Liver (tissue), 9 donors: ENCODE measurements around the gene BTNL2. TPM values are rescaled to one million over a fixed set of nuclear protein-coding genes. Genes with fewer than 3 reads are reported as not detected.

ENCODE experiments used
- DNase-seq: peaks from one replicate; pipeline ENCODE4 v3.0.0-alpha.2; 2017; ENCODE audit warnings: low spot score
- H3K27ac ChIP-seq, 2 donors: one replicate each; pipeline ENCODE4 v1.7.0; 2013; ENCODE audit warnings: inconsistent platforms in 2 of 2, low read length in 2 of 2, control low read depth in 1 of 2, low read depth in 1 of 2, mild to moderate bottlenecking in 1 of 2
- H3K27me3 ChIP-seq, 4 donors: one replicate each; pipeline versions ENCODE4 v1.6.1 to v1.7.0; 2013; ENCODE audit warnings: low read length in 3 of 4, inconsistent platforms in 1 of 4, mild to moderate bottlenecking in 1 of 4, moderate library complexity in 1 of 4; ENCODE audit not compliant: control insufficient read depth in 4 of 4, insufficient read depth in 4 of 4
- H3K36me3 ChIP-seq, 4 donors: one replicate each; pipeline versions ENCODE4 v1.6.1 to v1.7.0; 2013; ENCODE audit warnings: low read length in 3 of 4, mild to moderate bottlenecking in 3 of 4, low read depth in 1 of 4, moderate library complexity in 1 of 4; ENCODE audit not compliant: control insufficient read depth in 4 of 4, insufficient read depth in 3 of 4
- H3K4me1 ChIP-seq, 4 donors: one replicate each; pipeline versions ENCODE4 v1.6.1 to v1.7.0; 2013; ENCODE audit warnings: low read length in 3 of 4, mild to moderate bottlenecking in 3 of 4, moderate library complexity in 1 of 4; ENCODE audit not compliant: control insufficient read depth in 4 of 4, insufficient read depth in 4 of 4
- H3K4me3 ChIP-seq, 3 donors: one replicate each; pipeline versions ENCODE4 v1.6.1 to v1.7.0; 2013; ENCODE audit warnings: low read length in 3 of 3, control low read depth in 1 of 3, low read depth in 1 of 3, mild to moderate bottlenecking in 1 of 3
- H3K9ac ChIP-seq, 2 donors: one replicate each; pipeline ENCODE4 v1.7.0; 2013; ENCODE audit warnings: low read length in 2 of 2, mild to moderate bottlenecking in 2 of 2, moderate library complexity in 2 of 2, control low read depth in 1 of 2, low read depth in 1 of 2
- H3K9me3 ChIP-seq, 4 donors: one replicate each; pipeline versions ENCODE4 v1.6.1 to v1.7.0; 2013; ENCODE audit warnings: low read length in 3 of 4; ENCODE audit not compliant: control insufficient read depth in 4 of 4
- EGR1 ChIP-seq, 2 donors: IDR thresholded peaks; 2 replicates each; pipeline ENCODE4 v1.6.1; 2016 to 2018; ENCODE audit warnings: antibody characterized with exemption in 2 of 2, low read depth in 2 of 2
- FOXA1 ChIP-seq: IDR thresholded peaks from 2 replicates; pipeline ENCODE4 v1.6.1; 2016; ENCODE audit warnings: antibody characterized with exemption
- FOXA2 ChIP-seq: IDR thresholded peaks from 2 replicates; pipeline ENCODE4 v1.6.1; 2016; ENCODE audit warnings: antibody characterized with exemption
- GABPA ChIP-seq, 2 donors: IDR thresholded peaks in 1 of 2; conservative IDR thresholded peaks in 1 of 2; 2 replicates each; pipeline ENCODE4 v1.6.1; 2016; ENCODE audit warnings: antibody characterized with exemption in 2 of 2, mild to moderate bottlenecking in 1 of 2, moderate library complexity in 1 of 2
- HNF4A ChIP-seq, 2 donors: conservative IDR thresholded peaks; 2 replicates each; pipeline ENCODE4 v1.6.1; 2016; ENCODE audit warnings: antibody characterized with exemption in 2 of 2, mild to moderate bottlenecking in 2 of 2
- HNF4G ChIP-seq: IDR thresholded peaks from 2 replicates; pipeline ENCODE4 v1.6.1; 2016; ENCODE audit warnings: antibody characterized with exemption
- JUND ChIP-seq, 2 donors: IDR thresholded peaks; 2 replicates each; pipeline ENCODE4 v1.6.1; 2016; ENCODE audit warnings: antibody characterized with exemption in 2 of 2
- NR2F2 ChIP-seq: IDR thresholded peaks from 2 replicates; pipeline ENCODE4 v1.6.1; 2016; ENCODE audit warnings: antibody characterized with exemption
- RAD21 ChIP-seq, 2 donors: IDR thresholded peaks; 2 replicates each; pipeline ENCODE4 v1.6.1; 2016; ENCODE audit warnings: antibody characterized with exemption in 2 of 2, mild to moderate bottlenecking in 2 of 2
- RXRA ChIP-seq, 2 donors: IDR thresholded peaks; 2 replicates each; pipeline ENCODE4 v1.6.1; 2017 to 2018; ENCODE audit warnings: antibody characterized with exemption in 2 of 2, mild to moderate bottlenecking in 1 of 2
- SP1 ChIP-seq: IDR thresholded peaks from 2 replicates; pipeline ENCODE4 v1.6.1; 2018; ENCODE audit warnings: antibody characterized with exemption, mild to moderate bottlenecking
- TAF1 ChIP-seq: conservative IDR thresholded peaks from 2 replicates; pipeline ENCODE4 v1.6.1; 2016; ENCODE audit warnings: antibody characterized with exemption, mild to moderate bottlenecking
- YY1 ChIP-seq: IDR thresholded peaks from 2 replicates; pipeline ENCODE4 v1.6.1; 2016; ENCODE audit warnings: antibody characterized with exemption, mild to moderate bottlenecking
- WGBS: extraction: QIAGEN DNeasy Blood & Tissue Kit; methylation state at CpG from one replicate; pipeline ENCODE4 v1.1.7; 2013; 5-methylcytosine and 5-hydroxymethylcytosine counted together
- polyA plus RNA-seq, 2 donors: library from polyadenylated mRNA; stranded (reverse) in 1 of 2; unstranded in 1 of 2; fragments of 200-250 nt in 1 of 2; fragments of >200 nt in 1 of 2; fragmentation: Nextera tagmentation in 1 of 2; extraction: Ambion mirVana in 1 of 2; gene quantifications; one replicate each; pipeline versions ENCODE4 v1.2.1 to v1.2.3, GENCODE V29; 2013 to 2015
- total RNA-seq, 2 donors: library from RNA; depleted of rRNA; stranded (reverse); fragments of >200 nt; gene quantifications; one replicate each; pipeline ENCODE4 v1.2.3, GENCODE V29; 2014
- TF ChIP-seq, protein P1 (sequence below): IDR thresholded peaks from 2 replicates; pipeline ENCODE4 v1.6.1; 2016; ENCODE audit warnings: antibody characterized with exemption, mild to moderate bottlenecking
- TF ChIP-seq, protein P2 (sequence below): IDR thresholded peaks from 2 replicates; pipeline ENCODE4 v1.6.1; 2016; ENCODE audit warnings: antibody characterized with exemption
- TF ChIP-seq, protein P3 (sequence below): IDR thresholded peaks from 2 replicates; pipeline ENCODE4 v1.6.1; 2016; ENCODE audit warnings: antibody characterized with exemption
- TF ChIP-seq, protein P4 (sequence below): fragments of 150-350 bp; IDR thresholded peaks from 2 replicates; pipeline ENCODE4 v1.5.1; 2017; ENCODE audit warnings: improper control_type of control experiment, low read depth, low read length; ENCODE audit not compliant: missing input control
- TF ChIP-seq, protein P5 (sequence below): IDR thresholded peaks from 2 replicates; pipeline ENCODE4 v1.6.1; 2016; ENCODE audit warnings: antibody characterized with exemption
- donor health status: healthy.
- donor health status: healthy.
- donor health status: healthy.
- donor health status: healthy.
- donor health status: healthy.

BTNL2 gene
- total and polyA plus RNA-seq, 4 donors: not detected

DNA sequence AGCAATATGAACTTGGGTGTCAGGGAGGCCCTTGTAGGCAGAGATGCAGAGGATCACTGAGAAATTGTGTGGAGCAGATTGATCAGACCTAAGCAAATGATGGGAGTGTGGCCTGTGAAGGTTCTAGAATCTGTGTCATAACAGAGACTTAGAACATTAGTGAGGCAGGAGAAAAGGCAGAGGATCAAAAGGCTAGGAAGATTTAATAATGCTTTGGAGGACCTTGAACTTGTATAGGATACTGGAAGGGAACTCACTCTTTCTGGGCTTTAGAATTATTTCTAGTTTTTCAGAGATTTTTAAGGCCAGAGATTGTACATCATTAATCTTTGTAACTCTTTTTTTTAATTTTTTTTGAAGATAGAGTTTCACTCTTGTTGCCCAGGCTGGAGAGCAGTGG, 35.2 kb downstream of the BTNL2 start, which contains the start of gene TSBP1 (continued):
- TF ChIP-seq, protein P1, sequence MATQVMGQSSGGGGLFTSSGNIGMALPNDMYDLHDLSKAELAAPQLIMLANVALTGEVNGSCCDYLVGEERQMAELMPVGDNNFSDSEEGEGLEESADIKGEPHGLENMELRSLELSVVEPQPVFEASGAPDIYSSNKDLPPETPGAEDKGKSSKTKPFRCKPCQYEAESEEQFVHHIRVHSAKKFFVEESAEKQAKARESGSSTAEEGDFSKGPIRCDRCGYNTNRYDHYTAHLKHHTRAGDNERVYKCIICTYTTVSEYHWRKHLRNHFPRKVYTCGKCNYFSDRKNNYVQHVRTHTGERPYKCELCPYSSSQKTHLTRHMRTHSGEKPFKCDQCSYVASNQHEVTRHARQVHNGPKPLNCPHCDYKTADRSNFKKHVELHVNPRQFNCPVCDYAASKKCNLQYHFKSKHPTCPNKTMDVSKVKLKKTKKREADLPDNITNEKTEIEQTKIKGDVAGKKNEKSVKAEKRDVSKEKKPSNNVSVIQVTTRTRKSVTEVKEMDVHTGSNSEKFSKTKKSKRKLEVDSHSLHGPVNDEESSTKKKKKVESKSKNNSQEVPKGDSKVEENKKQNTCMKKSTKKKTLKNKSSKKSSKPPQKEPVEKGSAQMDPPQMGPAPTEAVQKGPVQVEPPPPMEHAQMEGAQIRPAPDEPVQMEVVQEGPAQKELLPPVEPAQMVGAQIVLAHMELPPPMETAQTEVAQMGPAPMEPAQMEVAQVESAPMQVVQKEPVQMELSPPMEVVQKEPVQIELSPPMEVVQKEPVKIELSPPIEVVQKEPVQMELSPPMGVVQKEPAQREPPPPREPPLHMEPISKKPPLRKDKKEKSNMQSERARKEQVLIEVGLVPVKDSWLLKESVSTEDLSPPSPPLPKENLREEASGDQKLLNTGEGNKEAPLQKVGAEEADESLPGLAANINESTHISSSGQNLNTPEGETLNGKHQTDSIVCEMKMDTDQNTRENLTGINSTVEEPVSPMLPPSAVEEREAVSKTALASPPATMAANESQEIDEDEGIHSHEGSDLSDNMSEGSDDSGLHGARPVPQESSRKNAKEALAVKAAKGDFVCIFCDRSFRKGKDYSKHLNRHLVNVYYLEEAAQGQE: no peak

DNA sequence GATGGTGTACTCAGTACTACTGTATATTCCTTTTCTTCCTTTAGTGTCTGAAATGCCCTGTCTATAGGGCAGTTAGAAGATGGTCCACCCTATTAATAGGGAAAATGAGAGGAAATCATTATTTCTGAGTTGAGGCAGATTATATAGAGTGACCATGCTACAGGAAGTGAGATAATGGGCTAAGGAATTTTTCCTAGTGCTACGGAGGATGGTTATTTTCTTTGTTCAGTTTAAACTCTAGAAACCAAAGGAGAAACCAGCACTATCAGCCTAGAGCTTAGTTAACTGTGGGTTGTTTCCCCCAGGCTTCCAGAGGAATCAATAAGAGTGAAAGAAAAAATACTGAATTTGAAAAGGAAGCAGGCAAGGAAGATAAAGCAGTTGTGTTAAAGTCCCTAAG, 35.8 kb downstream of the BTNL2 start:
- Histone ChIP-seq H3K4me1 (no peaks in the 10 kb centered on the region), H3K9ac (no peak overlapping the region), H3K27me3 (no peaks in the 10 kb centered on the region), H3K4me3 (no peak overlapping the region), H3K36me3 (no peaks in the 10 kb centered on the region), H3K9me3 (no peaks in the 10 kb centered on the region), H3K27ac (no peak overlapping the region)
- no peak for DNase-seq
- 44% methylated on average over 1 of the region's 1 CpG for WGBS
- no peak for TF ChIP-seq EGR1 (IDR thresholded peaks at IDR 0.05; ENCODE audit: low read depth in 2 of 2)
- no peak for TF ChIP-seq HNF4A (conservative IDR thresholded peaks at IDR 0.05)
- TF ChIP-seq TAF1: no peak
- no peak for TF ChIP-seq FOXA1
- no peak for TF ChIP-seq HNF4G
- no peak for TF ChIP-seq RAD21 (IDR thresholded peaks at IDR 0.05)
- TF ChIP-seq RXRA (IDR thresholded peaks at IDR 0.05): no peak
- TF ChIP-seq, protein P1: no peak
- no peak for TF ChIP-seq YY1
- TF ChIP-seq, protein P2, sequence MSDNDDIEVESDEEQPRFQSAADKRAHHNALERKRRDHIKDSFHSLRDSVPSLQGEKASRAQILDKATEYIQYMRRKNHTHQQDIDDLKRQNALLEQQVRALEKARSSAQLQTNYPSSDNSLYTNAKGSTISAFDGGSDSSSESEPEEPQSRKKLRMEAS: no peak
- TF ChIP-seq, protein P3, sequence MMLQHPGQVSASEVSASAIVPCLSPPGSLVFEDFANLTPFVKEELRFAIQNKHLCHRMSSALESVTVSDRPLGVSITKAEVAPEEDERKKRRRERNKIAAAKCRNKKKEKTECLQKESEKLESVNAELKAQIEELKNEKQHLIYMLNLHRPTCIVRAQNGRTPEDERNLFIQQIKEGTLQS: no peak
- no peak for TF ChIP-seq JUND (IDR thresholded peaks at IDR 0.05)
- TF ChIP-seq FOXA2: no peak
- TF ChIP-seq GABPA (IDR thresholded peaks at IDR 0.05 in 1 of 2, conservative IDR thresholded peaks at IDR 0.05 in 1 of 2): no peak
- no peak for TF ChIP-seq SP1
- TF ChIP-seq, protein P4, sequence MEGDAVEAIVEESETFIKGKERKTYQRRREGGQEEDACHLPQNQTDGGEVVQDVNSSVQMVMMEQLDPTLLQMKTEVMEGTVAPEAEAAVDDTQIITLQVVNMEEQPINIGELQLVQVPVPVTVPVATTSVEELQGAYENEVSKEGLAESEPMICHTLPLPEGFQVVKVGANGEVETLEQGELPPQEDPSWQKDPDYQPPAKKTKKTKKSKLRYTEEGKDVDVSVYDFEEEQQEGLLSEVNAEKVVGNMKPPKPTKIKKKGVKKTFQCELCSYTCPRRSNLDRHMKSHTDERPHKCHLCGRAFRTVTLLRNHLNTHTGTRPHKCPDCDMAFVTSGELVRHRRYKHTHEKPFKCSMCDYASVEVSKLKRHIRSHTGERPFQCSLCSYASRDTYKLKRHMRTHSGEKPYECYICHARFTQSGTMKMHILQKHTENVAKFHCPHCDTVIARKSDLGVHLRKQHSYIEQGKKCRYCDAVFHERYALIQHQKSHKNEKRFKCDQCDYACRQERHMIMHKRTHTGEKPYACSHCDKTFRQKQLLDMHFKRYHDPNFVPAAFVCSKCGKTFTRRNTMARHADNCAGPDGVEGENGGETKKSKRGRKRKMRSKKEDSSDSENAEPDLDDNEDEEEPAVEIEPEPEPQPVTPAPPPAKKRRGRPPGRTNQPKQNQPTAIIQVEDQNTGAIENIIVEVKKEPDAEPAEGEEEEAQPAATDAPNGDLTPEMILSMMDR: no peak
- TF ChIP-seq, protein P5, sequence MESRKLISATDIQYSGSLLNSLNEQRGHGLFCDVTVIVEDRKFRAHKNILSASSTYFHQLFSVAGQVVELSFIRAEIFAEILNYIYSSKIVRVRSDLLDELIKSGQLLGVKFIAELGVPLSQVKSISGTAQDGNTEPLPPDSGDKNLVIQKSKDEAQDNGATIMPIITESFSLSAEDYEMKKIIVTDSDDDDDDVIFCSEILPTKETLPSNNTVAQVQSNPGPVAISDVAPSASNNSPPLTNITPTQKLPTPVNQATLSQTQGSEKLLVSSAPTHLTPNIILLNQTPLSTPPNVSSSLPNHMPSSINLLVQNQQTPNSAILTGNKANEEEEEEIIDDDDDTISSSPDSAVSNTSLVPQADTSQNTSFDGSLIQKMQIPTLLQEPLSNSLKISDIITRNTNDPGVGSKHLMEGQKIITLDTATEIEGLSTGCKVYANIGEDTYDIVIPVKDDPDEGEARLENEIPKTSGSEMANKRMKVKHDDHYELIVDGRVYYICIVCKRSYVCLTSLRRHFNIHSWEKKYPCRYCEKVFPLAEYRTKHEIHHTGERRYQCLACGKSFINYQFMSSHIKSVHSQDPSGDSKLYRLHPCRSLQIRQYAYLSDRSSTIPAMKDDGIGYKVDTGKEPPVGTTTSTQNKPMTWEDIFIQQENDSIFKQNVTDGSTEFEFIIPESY: no peak
- no peak for TF ChIP-seq NR2F2
